ENCODE data around the gene RBP4.
"Not testable (repeated sequence)": the region's sequence is repeated elsewhere in the genome, so short reads cannot be mapped to it uniquely, and the experiment has no call there.

The RBP4 gene

DNA sequence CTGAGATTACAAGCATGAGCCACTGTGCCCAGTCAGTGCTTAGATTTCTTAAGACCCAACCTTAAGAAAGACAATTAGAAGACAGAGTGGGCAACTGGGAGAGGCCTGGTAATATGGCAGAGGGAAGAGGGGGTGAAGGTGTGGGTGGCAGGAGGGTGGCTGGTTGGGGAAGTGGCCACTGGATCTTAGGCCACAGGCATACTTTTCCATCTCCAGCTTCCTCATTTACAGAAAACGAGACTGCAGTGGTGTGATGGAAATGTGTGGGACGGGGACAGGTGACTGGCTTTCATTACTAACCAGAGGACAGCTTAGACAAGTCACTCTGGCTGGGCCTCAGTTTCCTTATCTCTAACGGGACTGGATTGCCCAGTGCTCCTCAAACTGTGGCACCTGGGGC lies 35.6 kb downstream of the RBP4 start:
- no peak for DNase-seq

DNA sequence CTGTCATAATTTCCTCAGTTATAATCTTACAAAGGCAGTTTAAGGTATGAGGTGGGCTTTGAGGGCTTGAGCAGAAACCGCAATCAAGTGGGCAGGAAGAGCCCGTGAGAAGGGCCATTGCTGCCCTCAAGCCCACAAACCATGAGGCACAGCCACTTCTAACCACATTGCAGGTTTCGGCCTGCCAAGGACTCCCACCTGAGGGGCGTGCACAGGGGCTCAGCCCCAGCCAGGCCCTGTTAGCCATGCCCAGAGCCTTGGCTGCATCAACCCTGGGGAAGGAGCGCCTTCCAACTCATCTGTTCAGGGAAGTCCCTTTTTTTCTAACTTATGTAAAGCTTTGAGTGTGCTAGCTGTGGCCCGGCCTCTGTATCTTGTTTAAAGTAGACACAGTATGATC lies 40.5 kb downstream of the RBP4 start:
- no peak for DNase-seq

DNA sequence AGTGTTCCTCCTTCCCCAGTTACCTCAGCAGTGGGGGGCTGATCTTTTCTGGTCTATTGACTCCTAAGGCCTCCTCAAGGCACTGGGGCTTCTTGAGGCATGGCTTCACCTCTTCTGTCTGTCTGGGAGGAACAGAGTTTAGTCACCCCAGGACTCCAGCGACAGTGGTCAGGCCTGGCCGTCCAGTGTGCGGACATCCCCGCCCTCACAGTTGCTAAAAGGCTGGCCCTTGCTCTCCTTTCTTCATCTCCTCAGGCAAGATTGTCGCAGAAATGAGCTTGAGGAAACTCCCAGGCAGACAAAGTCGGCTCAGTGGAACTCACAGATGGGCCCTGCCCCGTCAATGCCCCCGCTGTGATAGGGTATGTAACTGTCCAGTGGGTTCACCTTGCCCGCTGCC lies 41.5 kb downstream of the RBP4 start:
- no peak for DNase-seq

DNA sequence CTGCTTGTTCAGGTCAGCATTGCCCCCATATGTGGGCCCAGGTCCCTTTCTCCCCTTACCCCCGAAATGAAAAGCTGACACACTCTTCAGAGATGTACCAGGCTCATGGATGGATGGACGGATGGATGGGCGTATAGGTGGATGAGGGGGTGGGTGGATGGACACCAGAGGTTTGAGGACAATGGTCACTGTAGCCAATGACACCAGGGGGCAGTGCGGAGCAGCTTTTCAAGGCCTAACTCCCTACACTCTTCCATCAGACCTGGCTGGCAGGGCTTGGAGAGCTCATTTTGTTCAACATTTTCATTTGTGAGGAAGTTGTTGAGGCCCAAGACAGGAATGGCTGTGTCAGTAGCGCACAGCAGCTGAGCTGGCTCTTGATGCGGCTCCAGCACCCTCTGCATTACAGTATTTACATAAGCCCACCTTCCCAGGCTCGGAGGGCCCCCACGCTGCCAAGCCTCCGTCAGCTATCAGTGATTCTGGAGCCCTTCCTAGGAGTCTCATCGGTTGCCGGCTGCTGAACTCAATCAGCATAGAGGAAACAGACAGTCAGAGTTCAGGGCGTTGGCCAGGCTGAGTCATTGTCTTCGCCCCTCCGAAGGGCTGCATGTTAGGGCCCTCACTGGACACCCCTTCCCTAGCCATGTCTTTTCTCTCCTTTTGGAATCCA lies 46.1 kb downstream of the RBP4 start:
- DNase-seq = no peak

DNA sequence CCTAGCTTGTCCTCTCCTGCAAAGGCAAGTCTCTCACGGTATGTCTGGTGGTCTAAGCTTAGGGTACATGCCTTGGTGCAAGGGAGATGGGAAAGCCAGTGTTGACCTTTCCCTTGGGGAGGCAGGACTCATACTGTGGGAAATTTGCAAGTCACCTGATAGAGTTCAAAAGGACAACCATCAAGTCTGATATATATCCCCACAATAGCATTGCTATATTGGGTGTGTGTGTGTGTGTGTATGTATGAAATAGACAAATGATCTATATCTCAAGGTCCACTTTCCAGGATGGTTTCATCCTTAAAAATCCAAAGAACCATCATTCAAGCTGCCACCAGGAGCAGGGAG lies 46.7 kb downstream of the RBP4 start:
- DNase-seq = no peak

DNA sequence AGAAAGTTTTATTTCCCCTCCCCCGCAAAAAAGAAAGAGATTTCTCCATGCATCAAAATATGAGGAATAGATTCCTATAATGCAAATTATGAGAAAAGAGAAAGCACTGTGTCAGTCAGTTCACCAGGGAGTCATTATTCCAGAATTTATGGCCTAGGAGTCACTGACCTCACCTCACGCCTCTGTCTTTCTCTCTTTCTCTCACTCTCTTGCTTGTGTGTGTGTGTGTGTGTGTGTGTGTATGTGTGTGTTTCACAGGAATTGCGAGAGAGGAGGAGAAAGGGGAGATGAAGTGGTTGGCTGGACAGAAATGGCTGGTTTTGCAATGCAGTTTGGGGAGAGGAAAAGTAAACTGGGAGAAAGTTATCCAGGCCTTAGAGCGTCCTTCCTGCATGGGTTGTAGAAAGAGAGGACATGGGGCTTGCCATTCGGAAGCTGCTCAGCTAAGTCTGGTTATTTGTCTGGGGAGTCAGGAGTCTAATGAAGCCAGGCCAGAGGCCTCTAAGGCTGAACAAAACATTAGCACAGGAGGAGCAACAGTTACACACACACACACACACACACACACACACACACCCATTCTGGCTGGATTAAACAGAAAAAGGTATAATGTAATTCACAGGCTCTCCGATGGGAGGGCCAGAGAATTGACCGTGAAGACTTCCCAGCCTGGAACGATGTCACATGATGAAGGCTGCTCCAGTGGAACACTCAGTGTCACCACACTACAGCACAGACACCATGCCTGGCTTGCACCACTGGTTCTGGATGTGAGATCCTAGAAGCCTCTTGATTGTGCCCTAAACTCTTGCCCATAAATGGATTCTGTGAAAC lies 47.3 kb downstream of the RBP4 start:
- DNase-seq = no peak

DNA sequence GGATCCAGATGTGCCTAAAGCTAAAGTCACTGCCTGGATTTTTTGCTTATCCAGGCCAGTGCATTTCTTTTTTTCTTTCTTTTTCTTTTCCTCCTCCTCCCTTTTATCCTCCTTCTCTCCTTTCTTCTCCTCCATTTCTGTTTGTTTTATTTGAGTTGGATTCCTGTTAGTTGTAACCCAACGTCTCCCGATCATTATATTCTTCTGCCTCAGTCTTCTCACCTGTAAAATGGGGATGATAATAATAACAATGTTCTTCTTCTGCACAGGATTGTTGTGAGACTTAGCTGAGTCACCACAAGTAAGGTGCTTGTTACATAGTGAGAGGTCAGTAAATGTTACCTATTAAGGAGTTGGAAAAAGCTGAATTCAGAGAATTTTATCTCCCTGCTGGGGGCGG lies 48.3 kb downstream of the RBP4 start:
- no peak for DNase-seq

DNA sequence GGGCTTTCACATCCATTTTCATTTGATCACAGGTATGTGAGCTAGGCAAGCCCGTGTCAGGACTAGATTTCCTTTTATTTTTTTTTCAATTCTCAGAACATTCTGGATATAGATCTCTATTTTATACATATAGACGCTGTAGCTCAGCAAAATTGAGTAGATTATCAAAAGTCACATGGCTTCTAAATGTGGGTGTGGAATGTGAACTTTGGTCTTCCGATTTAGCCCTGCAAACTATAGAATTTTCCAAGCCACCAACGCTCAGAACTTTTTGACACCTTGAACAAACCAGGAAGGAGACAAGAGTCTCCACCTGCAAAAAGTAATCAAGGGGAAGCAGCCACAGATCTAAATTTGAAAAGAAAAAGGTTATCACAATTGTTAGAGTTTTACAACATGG lies 50.4 kb downstream of the RBP4 start:
- DNase-seq = no peak

DNA sequence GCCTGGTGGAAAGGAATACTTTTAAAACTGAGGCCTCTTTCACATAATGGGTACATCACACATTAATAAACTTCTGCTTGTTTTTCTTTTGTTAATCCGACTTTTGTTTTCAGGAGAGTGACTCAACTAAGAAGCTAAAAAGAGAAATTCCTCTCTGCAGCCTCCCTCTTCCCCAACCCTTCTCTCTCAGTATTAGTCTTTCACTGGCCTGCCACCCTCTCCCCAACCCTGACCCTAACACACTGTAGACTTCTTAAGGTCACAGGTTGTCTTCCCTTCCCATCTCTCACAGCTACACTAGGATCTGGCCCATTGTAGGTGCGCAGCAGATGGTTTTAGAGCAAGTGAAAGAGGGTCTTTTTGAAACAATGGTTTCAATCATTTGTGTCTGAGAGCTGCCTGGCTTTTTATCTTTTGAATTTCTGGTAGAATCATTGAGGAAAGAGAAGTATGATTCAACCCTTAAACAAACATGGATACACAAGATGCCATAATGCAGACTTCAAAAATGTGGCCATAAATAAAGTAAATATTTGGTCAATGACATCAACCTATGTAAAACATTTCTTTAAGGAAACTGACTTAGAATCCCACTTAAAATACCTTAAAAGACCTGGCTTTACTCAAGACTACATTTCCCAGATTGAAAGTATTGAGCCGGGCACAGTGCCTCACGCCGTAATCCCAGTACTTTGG lies 52.5 kb downstream of the RBP4 start:
- DNase-seq = no peak

DNA sequence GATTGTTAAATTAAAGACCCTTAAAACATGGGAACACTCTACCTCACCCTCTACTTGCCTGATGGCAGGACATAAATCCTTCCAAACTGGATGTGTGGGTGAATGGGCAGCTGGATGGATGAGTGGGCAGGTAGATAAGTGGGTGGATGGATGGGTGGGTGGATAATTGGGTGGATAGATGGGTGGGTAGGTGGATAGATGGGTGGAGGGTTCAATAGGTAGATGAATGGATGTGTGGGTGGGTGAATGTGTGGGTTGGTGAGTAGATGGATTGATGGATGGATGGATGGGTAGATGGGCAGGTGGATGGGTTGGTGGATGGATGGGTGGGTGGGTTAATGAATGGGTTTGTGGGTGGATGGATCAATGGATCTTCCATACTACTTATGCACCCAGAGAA lies 53.5 kb downstream of the RBP4 start:
- no peak for DNase-seq

DNA sequence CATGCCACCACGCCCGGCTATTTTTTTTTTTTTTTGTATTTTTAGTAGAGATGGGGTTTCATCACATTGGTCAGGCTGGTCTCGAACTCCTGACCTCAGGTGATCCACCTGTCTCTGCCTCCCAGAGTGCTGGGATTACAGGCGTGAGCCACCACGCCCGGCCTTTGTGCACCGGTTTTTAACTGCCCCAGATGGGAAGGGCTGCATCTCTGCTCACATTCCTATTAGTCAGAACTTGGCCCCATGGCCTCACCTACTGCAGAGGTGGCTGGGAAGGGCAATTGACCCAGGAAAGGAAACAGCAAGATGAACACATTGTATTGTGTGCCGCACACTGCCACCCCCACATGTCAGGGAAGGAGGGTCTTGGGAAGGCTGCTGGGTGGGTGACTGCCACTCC lies 54.0 kb downstream of the RBP4 start:
- not testable (repeated sequence) for DNase-seq

DNA sequence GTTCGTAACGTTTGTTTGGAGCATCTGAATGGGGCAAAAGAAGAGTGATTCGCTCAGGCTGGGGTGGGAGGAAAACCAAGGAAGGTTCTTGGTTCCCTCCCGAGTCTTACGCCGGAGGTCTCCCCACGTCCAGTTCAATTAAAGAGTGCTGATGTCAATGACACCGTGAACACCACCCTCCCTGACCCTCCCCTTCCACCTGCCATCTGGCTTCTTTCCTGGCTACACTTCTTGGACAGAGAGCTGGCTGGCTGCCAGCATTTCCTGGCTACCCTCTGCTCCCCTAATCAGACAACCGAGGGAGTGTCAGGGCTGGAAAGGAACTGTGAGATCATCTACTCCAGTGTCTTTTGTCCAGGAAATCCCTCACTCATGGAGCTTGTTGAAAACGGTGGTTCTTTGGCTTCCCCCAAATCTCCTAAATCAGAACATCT lies 58.7 kb downstream of the RBP4 start:
- peak; percentile 61 for DNase-seq
